SK-N-SH treated with all-trans-retinoic acid at 6 μM for 48 hours (cell line): ENCODE results near the gene CCDC8.

ENCODE experiments used
- ARNTL ChIP-seq: fragments of 450-650 bp; formaldehyde crosslinking; IDR thresholded peaks from 2 replicates; pipeline ENCODE4 v1.5.0; 2020; ENCODE audit warnings: low read depth, mild to moderate bottlenecking, moderate library complexity, borderline replicate concordance
- ESRRG ChIP-seq: fragments of 250-450 bp; sonication (Bioruptor Pico); IDR thresholded peaks from 2 replicates; pipeline ENCODE4 v1.6.1; 2021; ENCODE audit warnings: mild to moderate bottlenecking
- GLIS3 ChIP-seq: fragments of 250-450 bp; sonication (Bioruptor Pico); IDR thresholded peaks from 2 replicates; pipeline ENCODE4 v1.5.0; 2020; ENCODE audit warnings: mild to moderate bottlenecking, moderate library complexity
- ISL1 ChIP-seq: fragments of 250-450 bp; sonication (Bioruptor Pico); IDR thresholded peaks from 2 replicates; pipeline ENCODE4 v2.1.2; 2022; ENCODE audit warnings: mild to moderate bottlenecking, moderate library complexity
- SNAI2 ChIP-seq: fragments of 250-450 bp; sonication (Bioruptor Pico); IDR thresholded peaks from 2 replicates; pipeline ENCODE4 v1.5.0; 2020; ENCODE audit warnings: mild to moderate bottlenecking, moderate library complexity
- ZFP30 ChIP-seq: fragments of 450-650 bp; formaldehyde crosslinking; IDR thresholded peaks from 2 replicates; pipeline ENCODE4 v1.5.0; 2022; ENCODE audit warnings: mild to moderate bottlenecking, moderate library complexity
- ZNF565 ChIP-seq: fragments of 450-650 bp; formaldehyde crosslinking; conservative IDR thresholded peaks from 2 replicates; pipeline ENCODE4 v1.5.0; 2020; ENCODE audit warnings: low read depth, mild to moderate bottlenecking, moderate library complexity
- ZNF8 ChIP-seq: fragments of 450-650 bp; formaldehyde crosslinking; IDR thresholded peaks from 2 replicates; pipeline ENCODE4 v1.5.0; 2020; ENCODE audit warnings: mild to moderate bottlenecking, moderate library complexity
- TF ChIP-seq, protein P1 (sequence below): fragments of 250-450 bp; sonication (Bioruptor Pico); IDR thresholded peaks from 2 replicates; pipeline ENCODE4 v1.8.0; 2020; ENCODE audit warnings: mild to moderate bottlenecking, moderate library complexity, borderline replicate concordance
- TF ChIP-seq, protein P2 (sequence below): fragments of 250-450 bp; sonication (Bioruptor Pico); IDR thresholded peaks from 2 replicates; pipeline ENCODE4 v1.5.0; 2020; ENCODE audit warnings: mild to moderate bottlenecking, moderate library complexity

DNA sequence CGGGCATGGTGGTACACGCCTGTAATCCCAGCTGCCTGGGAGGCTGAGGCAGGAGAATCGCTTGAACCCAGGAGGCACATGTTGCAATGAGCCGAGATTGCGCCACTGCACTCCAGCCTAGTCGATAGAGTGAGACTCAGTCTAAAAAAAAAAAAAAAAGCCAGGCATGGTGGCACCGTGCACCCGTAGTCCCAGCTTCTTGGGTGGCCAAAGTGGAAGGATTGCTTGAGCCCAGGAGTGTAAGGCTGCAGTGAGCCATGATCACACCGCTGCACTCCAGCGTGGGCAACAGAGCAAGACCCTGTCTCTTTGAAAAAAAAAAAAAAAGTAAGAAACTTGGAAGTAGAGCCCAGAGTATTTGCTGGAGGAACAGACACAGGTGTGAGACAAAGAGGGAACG, 27.7 kb downstream of the CCDC8 start:
- TF ChIP-seq ZNF8 (CRISPR knock-in tag) (no peak), ZFP30 (CRISPR knock-in tag) (no peak), ISL1 (CRISPR knock-in tag) (no peak), ESRRG (no peak), GLIS3 (CRISPR knock-in tag) (no peak), ZNF565 (no peak), SNAI2 (CRISPR knock-in tag) (no peak), ARNTL (CRISPR knock-in tag) (no peak)
- TF ChIP-seq, protein P1, sequence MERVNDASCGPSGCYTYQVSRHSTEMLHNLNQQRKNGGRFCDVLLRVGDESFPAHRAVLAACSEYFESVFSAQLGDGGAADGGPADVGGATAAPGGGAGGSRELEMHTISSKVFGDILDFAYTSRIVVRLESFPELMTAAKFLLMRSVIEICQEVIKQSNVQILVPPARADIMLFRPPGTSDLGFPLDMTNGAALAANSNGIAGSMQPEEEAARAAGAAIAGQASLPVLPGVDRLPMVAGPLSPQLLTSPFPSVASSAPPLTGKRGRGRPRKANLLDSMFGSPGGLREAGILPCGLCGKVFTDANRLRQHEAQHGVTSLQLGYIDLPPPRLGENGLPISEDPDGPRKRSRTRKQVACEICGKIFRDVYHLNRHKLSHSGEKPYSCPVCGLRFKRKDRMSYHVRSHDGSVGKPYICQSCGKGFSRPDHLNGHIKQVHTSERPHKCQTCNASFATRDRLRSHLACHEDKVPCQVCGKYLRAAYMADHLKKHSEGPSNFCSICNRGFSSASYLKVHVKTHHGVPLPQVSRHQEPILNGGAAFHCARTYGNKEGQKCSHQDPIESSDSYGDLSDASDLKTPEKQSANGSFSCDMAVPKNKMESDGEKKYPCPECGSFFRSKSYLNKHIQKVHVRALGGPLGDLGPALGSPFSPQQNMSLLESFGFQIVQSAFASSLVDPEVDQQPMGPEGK (CRISPR knock-in tag) = no peak
- TF ChIP-seq, protein P2, sequence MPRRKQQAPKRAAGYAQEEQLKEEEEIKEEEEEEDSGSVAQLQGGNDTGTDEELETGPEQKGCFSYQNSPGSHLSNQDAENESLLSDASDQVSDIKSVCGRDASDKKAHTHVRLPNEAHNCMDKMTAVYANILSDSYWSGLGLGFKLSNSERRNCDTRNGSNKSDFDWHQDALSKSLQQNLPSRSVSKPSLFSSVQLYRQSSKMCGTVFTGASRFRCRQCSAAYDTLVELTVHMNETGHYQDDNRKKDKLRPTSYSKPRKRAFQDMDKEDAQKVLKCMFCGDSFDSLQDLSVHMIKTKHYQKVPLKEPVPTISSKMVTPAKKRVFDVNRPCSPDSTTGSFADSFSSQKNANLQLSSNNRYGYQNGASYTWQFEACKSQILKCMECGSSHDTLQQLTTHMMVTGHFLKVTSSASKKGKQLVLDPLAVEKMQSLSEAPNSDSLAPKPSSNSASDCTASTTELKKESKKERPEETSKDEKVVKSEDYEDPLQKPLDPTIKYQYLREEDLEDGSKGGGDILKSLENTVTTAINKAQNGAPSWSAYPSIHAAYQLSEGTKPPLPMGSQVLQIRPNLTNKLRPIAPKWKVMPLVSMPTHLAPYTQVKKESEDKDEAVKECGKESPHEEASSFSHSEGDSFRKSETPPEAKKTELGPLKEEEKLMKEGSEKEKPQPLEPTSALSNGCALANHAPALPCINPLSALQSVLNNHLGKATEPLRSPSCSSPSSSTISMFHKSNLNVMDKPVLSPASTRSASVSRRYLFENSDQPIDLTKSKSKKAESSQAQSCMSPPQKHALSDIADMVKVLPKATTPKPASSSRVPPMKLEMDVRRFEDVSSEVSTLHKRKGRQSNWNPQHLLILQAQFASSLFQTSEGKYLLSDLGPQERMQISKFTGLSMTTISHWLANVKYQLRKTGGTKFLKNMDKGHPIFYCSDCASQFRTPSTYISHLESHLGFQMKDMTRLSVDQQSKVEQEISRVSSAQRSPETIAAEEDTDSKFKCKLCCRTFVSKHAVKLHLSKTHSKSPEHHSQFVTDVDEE (CRISPR knock-in tag) = no peak
